CD4-positive, alpha-beta T cell treated with Interleukin-4 for 1 hour (primary cell): Measurements from ENCODE around the gene POLR2H.

ENCODE experiments used
- DNase-seq, 2 donors: peaks; one replicate each; pipeline ENCODE4 v3.0.0-alpha.2; 2020 to 2022

POLR2H gene

GRCh38 chr3:184352149-184352785 is 9.2 kb upstream of the POLR2H start:
- no peak for DNase-seq

- no peak for DNase-seq
These were observed 8.5 kb upstream of the POLR2H start for GRCh38 chr3:184352897-184353545.

GRCh38 chr3:184353546-184353941 is 8.0 kb upstream of the POLR2H start:
- DNase-seq = no peak

- DNase-seq = peak; percentile 58 to 71
These were observed 7.3 kb upstream of the POLR2H start for GRCh38 chr3:184354121-184354728.

GRCh38 chr3:184354754-184355153 is 6.8 kb upstream of the POLR2H start:
- no peak for DNase-seq

GRCh38 chr3:184355261-184356040 is 6.1 kb upstream of the POLR2H start:
- no peak for DNase-seq

GRCh38 chr3:184357248-184358123 is 4.0 kb upstream of the POLR2H start:
- DNase-seq = no peak

- DNase-seq = no peak
These were observed 3.3 kb upstream of the POLR2H start for GRCh38 chr3:184358124-184358767.

GRCh38 chr3:184358921-184359350 is 2.6 kb upstream of the POLR2H start:
- DNase-seq = no peak

- DNase-seq = no peak
These were observed 1.9 kb upstream of the POLR2H start for GRCh38 chr3:184359610-184360009.

- DNase-seq = no peak
These were observed 1.2 kb upstream of the POLR2H start for GRCh38 chr3:184360070-184360928.

GRCh38 chr3:184360929-184361531 is 480 bp upstream of the POLR2H start:
- no peak for DNase-seq

- peak in 1 of 2 donors; percentile 29 for DNase-seq
These were observed 590 bp downstream of the POLR2H start for GRCh38 chr3:184361932-184362667.

- peak; percentile 95 to 97 for DNase-seq
These were observed 1.4 kb downstream of the POLR2H start for GRCh38 chr3:184362668-184363546.

- DNase-seq = no peak
These were observed 5.2 kb downstream of the POLR2H start for GRCh38 chr3:184366619-184367289.

- DNase-seq = no peak
These were observed 6.6 kb downstream of the POLR2H start for GRCh38 chr3:184368116-184368515.

- no peak for DNase-seq
These were observed 7.2 kb downstream of the POLR2H start for GRCh38 chr3:184368586-184369183.

- DNase-seq = peak; percentile 62 to 68
These were observed 10.1 kb downstream of the POLR2H start for GRCh38 chr3:184371570-184372018.
